Measurements from ENCODE around the gene UBASH3B. TPM values are rescaled to one million over a fixed set of nuclear protein-coding genes. Genes with fewer than 3 reads are reported as not detected.
"Not testable (repeated sequence)": the region's sequence is repeated elsewhere in the genome, so short reads cannot be mapped to it uniquely, and the experiment has no call there.

The UBASH3B gene
- total RNA-seq, 1 experiment from 2014 or later, result 31.6 TPM

DNA sequence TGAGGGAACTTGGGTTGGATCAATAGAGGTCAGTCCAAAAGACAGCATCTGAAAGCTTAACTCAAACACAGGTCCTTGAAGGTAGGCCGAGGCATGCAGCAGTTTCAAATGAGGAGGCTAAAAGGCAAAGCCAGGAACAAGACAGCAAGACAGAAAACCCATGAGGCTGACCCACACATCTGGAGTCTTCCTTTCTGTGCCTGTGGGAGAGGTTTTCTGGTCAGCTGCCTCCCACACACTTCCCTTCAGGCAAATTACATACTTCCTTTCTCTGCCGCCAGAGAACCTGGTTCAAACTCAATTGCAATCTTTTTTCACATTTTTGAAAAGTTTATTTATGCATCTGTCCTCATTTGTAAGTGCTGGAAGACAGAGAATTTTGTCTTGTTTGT lies 153.0 kb downstream of the UBASH3B start:
- DNase-seq (ENCODE audit: low read depth), result no peak

DNA sequence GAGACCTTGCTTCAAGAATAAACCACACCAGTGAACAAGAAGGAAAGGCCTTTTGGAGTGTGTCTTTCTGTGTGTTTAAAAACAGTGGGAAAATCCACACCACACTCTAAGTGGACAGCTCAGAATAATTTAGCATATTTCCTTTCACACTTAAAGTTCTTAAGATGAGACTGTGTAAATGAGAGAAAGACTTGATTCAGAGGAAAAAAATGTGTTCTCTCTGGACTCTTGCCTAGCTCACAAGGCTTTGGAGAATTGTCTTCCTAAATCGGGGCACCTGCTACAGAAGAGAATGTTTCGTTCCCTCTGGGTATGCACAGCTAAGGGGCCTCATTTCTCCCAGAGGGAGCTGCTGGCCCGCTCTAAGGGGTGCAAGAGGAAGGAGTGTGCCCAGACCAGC lies 154.3 kb downstream of the UBASH3B start:
- in situ Hi-C loops (cut with HindIII; ENCODE audit: low pct_unique_long_range_greater_than_20kb, low sequenced_read_pairs), result no loop called here

More for the DNA sequence above, 153.0 kb downstream of the UBASH3B start:
- in situ Hi-C loops (cut with HindIII; ENCODE audit: low pct_unique_long_range_greater_than_20kb, low sequenced_read_pairs), result no loop called here

DNA sequence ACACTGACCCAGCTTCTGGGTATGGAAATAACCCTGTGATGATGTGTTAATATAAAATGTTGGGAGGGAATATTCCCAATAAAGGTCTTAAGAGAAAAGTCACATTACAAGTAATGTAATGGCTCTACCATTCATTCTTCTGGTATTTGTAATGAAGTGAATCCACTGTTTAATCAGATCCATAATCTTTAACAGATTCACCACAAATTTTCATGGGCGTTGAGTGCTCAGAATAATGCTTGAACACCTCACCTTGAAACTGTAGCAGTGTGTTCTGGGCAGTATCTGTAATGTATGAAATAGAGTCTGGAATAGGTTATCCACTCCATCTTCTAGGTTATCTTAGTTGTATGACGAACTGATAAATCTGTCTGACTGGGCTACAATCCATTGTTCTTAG lies 156.2 kb downstream of the UBASH3B start:
- in situ Hi-C loops (cut with HindIII; ENCODE audit: low pct_unique_long_range_greater_than_20kb, low sequenced_read_pairs), result no loop called here

More for the DNA sequence above, 154.3 kb downstream of the UBASH3B start:
- no peak for DNase-seq (ENCODE audit: low read depth)

DNA sequence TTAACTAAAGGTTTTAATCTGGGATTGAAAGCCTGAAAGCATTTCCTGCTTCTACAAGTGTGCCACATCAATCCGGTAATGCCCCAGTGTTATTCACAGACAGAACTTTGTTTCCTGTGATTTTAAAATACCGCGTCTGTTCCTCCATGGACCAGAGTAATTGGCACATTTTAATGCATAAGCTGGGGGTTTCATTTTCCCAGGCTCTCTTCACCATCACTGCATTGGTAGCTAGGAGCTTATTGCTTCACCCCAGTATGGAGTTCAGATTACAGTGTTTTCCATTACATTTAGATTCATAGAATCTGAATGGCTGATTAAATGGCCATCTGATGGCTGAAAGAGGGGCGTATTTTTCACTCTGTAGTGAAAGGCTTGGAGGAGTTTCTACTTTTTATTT lies 157.1 kb downstream of the UBASH3B start:
- in situ Hi-C loops (cut with HindIII; ENCODE audit: low pct_unique_long_range_greater_than_20kb, low sequenced_read_pairs), result no loop called here

More for the DNA sequence above, 156.2 kb downstream of the UBASH3B start:
- DNase-seq (ENCODE audit: low read depth), result no peak

DNA sequence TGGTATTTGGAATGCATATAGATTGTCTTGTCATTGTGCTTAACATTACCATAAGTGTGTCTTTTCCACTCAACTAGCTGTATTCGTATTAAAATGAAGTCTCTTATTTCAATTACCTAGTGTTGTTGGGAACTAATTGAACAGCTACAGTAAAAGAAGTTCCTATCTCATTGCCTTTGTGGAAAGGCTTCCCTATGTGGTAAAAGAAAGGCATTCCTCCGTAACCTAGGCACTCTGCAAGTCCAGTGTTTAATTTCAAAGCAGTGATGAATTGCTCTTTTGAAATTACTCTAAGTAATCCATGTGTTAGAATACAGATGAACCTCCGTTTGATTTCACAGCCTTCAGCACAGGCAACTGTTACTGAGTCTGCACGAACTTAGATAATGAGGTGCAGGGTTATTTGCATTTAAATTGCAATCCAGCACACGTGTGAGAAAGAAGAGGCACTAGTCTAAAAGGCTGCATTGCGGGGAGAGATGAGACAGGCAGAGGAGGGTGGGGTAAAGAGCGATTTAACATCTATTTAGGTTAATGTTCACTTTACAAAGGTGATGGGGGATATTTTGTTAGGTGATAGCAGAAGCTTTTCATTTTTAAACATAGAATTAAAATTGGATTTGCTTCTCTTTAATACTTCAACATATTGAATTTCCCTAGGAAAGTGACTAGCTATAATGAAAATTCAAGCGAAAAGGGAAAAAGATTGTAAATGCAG lies 157.8 kb downstream of the UBASH3B start:
- in situ Hi-C loops (cut with HindIII; ENCODE audit: low pct_unique_long_range_greater_than_20kb, low sequenced_read_pairs), result no loop called here
- DNase-seq (ENCODE audit: low read depth), result no peak

More for the DNA sequence above, 157.1 kb downstream of the UBASH3B start:
- DNase-seq (ENCODE audit: low read depth), result no peak

DNA sequence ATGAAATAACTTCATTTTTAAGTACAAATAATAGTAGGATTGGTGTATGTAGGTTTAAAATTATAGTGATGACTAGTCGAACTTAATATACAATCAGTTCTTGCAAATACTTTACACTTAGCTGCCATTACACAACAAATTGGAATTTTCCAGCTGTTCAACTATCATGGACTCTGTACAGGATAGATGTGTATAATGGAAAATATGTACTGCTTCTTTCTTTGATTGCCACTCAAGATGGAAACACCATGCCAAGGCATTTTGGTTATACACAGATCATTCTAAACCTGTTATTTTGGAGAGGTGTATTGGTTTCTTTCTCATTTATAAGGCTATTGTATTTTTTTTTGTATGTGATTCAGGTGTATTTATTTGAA lies 158.4 kb downstream of the UBASH3B start:
- in situ Hi-C loops (cut with HindIII; ENCODE audit: low pct_unique_long_range_greater_than_20kb, low sequenced_read_pairs), result no loop called here
- DNase-seq (ENCODE audit: low read depth), result no peak

DNA sequence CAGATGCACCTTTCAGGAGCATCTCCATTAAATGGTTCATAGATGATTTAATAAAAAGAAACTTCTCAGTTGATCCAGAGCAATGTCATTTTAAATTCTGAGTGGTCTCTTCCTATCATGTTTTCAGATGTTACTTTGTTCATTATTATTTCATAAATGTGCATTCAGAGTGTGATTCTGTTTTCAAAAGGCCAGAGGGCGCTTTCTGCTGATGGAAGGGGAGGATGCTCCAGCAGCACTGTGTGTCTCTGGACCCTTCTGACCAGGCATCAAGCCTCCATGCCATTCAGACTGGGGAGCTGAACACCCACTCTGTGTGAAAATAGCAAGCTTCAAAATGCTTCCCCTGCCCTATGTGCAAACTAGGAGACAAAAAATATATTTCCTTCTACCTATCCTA lies 158.9 kb downstream of the UBASH3B start:
- in situ Hi-C loops (cut with HindIII; ENCODE audit: low pct_unique_long_range_greater_than_20kb, low sequenced_read_pairs), result no loop called here
- DNase-seq (ENCODE audit: low read depth), result no peak

DNA sequence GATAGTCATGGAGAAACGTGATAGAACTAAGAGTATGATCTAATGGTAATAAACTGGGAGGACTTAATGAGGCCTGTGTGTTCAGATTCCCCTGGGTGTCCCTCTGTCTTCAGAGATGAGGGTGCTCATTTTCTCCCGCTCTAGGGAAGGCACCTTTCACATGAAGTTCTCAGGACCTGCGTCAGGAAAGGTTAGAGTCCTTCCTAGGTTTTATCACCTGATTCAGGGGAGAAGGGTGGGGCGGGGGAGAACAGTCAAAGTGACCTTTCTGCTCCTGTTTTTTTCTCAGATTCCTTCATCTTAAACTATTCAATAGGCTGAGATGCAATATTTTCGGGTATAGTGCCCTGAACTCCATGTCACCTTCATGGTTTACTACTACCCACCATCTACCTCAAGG lies 160.4 kb downstream of the UBASH3B start:
- in situ Hi-C loops (cut with HindIII; ENCODE audit: low pct_unique_long_range_greater_than_20kb, low sequenced_read_pairs), result no loop called here
- DNase-seq (ENCODE audit: low read depth), result no peak

DNA sequence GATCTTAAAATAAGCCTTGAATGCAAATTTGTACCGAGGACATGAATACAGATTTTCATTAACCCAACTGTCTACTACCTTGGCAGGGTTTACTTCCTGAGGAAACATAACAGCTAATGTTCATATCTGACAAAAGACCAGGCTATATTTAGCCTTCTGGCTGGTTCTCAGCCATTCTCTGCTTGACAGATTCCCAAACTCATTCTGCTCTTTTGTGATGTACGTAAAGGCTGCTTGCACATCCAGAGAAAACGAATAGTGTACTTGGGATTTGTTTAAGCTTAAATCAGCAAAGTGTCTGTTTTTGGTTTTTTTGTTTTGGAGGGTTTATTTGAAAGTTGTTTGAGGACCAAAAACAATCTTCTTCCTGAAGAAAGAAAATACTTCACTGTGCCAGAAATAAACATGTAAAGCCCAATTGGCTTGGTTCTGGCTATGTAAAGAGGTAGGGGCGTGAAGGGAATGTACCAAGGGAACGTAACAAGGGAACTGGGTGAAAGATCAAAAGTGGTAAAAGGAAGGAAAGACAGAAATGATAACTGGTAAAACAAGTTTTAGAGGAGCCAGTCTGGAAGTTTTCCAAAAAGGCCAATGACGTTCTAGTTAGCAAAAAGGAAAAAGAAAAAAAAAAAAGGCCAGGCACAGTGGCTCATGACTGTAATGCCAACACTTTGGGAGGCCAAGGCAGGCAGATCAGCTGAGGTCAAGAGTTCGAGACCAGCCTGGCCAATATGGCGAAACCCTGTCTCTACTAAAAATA lies 161.4 kb downstream of the UBASH3B start:
- DNase-seq (ENCODE audit: low read depth), result no peak
- in situ Hi-C loops (cut with HindIII; ENCODE audit: low pct_unique_long_range_greater_than_20kb, low sequenced_read_pairs), result no loop called here

DNA sequence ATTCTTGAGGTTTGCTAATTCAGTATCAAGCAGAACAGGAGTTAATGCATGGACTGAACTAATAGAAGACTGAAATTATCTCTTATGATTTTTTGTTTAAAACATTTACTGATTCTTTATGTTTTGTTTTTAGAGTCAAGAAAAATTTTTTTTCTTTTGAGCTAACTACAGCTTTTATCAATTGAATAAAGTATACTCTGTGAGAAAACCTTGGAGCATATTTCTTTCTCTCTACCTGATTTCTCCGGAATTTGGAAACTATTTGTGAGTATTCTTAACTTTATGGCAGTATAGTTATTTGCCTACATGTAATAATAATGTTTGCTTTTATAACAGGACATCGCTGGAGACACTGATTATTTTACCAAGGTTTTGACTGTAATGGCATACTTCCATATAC lies 164.6 kb downstream of the UBASH3B start:
- in situ Hi-C loops (cut with HindIII; ENCODE audit: low pct_unique_long_range_greater_than_20kb, low sequenced_read_pairs), result no loop called here
- DNase-seq (ENCODE audit: low read depth), result no peak

DNA sequence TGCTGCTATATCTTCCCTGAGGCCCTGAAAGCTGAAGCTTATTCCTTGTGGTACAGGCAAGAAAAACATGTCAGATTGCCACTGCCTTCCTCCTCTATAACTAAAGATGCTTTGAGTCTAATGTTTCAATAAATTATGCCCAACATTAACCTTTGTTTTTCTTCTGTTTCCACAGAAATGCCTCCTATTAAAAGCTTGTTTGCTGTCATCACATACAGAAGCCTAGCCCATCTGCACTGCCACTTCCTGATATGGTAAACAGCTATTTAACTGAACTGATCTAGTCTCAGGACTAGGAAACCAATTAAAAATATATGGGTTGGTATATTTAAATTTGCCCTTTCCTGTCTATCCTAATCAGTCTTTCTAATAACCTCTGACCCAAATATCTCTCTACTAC lies 165.6 kb downstream of the UBASH3B start:
- in situ Hi-C loops (cut with HindIII; ENCODE audit: low pct_unique_long_range_greater_than_20kb, low sequenced_read_pairs), result no loop called here
- no peak for DNase-seq (ENCODE audit: low read depth)

DNA sequence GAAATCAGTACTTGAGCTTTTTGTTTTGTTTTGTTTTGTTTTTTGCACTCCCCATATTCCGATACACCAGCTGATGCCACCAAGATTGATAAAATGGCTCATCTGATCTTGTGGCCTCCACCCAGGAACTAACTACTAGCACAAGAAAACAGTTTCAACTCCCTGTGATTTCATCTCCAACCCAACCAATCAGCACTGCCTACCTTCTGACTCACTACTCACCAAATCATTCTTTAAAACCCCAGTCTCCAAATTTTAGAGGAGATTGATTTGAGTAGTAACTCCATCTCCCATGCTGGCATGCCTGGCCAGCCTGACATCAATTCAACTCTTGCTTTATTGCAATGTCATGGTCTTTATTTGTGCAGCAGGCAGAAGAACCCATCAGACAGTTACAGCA lies 166.7 kb downstream of the UBASH3B start:
- DNase-seq (ENCODE audit: low read depth), result no peak
- in situ Hi-C loops (cut with HindIII; ENCODE audit: low pct_unique_long_range_greater_than_20kb, low sequenced_read_pairs), result no loop called here

DNA sequence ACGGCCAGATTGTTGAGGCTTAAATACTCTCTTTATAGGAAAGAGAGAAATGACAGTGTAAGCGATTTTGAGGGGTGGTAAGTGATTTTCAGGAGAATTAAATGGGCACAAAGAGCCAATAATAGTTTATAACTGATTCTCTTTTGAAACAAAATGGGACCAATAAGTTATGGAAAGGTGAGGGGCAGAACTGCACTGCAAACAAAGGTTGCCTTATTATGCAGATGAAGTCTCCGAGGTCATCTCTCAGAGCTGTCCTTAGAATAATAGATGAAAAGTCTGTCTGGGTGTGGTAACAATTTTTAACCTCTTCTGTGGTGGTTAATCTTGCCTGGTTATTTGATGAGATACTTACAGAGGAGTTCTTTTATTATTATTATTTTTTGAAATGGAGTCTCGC lies 168.0 kb downstream of the UBASH3B start:
- in situ Hi-C loops (cut with HindIII; ENCODE audit: low pct_unique_long_range_greater_than_20kb, low sequenced_read_pairs), result no loop called here

DNA sequence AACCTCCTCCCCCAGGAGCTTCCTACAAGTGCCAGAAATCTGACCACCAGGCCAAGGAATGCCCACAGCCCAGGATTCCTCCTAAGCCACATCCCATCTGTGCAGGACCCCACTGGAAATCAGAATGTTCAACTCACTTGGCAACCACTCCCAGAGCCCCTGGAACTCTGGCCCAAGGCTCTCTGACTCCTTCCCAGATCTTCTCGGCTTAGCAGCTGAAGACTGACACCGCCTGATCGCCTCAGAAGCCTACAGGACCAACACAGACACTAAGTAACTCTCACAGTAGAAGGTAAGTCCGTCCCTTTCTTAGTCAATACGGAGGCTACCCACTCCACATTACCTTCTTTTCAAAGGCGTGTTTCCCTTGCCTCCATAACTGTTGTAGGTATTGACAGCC lies 173.8 kb downstream of the UBASH3B start:
- DNase-seq (ENCODE audit: low read depth); in situ Hi-C loops (cut with HindIII; ENCODE audit: low pct_unique_long_range_greater_than_20kb, low sequenced_read_pairs): not testable (repeated sequence)

More for the DNA sequence above, 168.0 kb downstream of the UBASH3B start:
- DNase-seq (ENCODE audit: low read depth), result no peak

DNA sequence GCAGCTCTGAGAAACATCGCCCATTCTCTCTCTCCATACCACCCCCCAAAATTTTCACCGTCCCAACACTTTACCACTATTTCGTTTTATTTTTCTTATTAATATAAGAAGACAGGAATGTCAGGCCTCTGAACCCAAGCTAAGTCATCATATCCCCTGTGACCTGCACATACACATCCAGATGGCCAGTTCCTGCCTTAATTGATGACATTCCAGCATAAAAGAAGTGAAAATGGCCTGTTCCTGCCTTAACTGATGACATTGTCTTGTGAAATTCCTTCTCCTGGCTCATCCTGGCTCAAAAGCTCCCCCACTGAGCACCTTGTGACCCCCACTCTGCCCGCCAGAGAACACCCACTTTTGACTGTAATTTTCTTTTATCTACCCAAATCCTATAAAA lies 176.8 kb downstream of the UBASH3B start:
- in situ Hi-C loops (cut with HindIII; ENCODE audit: low pct_unique_long_range_greater_than_20kb, low sequenced_read_pairs); DNase-seq (ENCODE audit: low read depth): not testable (repeated sequence)

DNA sequence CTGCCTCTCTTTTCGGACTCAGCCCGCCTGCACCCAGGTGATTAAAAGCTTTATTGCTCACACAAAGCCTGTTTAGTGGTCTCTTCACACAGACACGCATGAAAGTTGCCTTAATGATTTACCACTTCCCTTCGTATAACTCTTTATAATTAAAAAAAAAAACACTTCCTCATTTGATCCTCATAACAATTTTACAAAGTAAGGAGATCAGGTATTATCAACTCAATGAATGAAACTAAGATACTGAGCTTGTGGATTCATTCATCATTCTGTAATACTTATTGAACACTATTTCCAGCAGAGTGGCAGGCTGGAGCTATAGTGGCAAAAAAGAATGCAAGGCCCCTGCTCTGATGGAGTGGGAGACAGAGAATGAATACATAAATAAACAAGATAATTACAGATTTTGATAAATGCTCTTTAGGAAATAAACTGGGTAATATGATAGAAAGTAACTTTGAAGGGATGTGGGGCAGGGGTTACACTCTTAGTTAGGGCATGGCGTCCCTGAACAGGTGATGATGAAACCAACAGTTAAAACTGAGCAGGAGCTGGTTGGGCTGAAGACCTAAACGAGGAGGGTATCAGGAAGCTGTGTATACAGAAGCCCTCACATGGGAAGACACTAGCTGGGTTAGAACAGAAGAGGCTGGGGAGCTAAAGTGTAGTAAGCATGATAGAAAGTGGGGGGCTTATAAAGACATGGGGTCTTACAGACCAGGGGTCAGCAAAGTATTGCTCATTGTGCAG lies 177.4 kb downstream of the UBASH3B start:
- no peak for DNase-seq (ENCODE audit: low read depth)
- in situ Hi-C loops (cut with HindIII; ENCODE audit: low pct_unique_long_range_greater_than_20kb, low sequenced_read_pairs), result no loop called here

DNA sequence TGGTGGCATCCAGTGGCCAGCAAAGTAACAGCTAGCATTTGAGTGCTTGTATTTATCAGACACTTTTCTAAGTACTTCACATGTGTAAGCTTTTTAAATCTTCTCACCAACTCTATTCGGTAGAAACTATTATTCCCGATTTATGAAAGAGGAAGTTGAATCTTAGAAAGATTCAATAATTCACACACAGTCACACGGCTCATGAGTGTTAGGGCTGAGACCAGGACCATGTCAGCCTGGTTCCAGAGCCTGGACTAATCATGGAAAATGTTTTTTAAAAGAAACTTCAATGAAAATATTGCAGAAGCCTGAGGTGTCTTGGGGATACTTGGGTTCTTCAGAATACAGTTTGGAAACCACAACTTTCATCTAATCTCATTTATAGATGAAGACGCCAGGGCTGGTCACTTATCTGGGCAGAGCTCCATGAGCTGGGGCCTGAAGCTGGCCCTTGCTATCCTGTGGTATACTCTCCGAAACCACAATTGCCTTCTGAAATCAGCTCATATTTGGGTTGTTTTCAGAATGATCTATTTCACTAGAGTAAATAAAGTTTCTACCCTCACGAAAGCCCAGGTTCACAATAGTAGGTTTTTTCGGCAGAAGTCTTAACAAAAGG lies 178.4 kb downstream of the UBASH3B start:
- no peak for DNase-seq (ENCODE audit: low read depth)

DNA sequence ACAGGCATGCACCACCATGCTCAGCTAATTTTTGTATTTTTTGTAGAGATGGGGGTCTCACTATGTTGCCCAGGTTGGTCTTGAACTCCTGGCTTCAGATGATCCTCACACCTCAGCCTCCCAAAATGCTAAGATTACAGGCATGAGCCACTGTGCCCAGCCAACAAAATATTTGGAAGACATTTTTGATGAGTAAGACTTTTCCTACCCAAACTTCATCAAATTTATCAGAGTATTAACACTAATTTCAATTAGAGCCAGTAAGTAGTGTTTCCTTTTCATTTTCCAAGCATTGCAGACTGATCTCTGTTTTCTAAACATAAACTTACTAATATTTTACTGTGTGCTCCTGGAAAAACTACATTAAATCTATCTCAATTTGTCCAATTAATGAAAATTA lies 181.4 kb downstream of the UBASH3B start:
- in situ Hi-C loops (cut with HindIII; ENCODE audit: low pct_unique_long_range_greater_than_20kb, low sequenced_read_pairs), result no loop called here
- no peak for DNase-seq (ENCODE audit: low read depth)

More for the DNA sequence above, 178.4 kb downstream of the UBASH3B start:
- in situ Hi-C loops (cut with HindIII; ENCODE audit: low pct_unique_long_range_greater_than_20kb, low sequenced_read_pairs), result no loop called here
